Stimulated activated CD4-positive, alpha-beta T cell treated with anti-CD3 and anti-CD28 coated beads, Interleukin-12 subunit alpha, Interleukin-12 subunit beta, amount 100 ng/mL, for 48 hours (primary cell): ENCODE data around the gene HGS.
A peak's percentile ranks its signal among the peaks of the same experiment; 100 is the strongest.

ENCODE experiments used
- DNase-seq, 3 donors: peaks; one replicate each; pipeline ENCODE4 v3.0.0-alpha.2; 2020; ENCODE audit warnings: low read depth in 2 of 3, low spot score in 1 of 3

The HGS gene

GRCh38 chr17:81656118-81656743 lies 27.6 kb upstream of the HGS start, which contains the start of gene PDE6G:
TSS of gene PDE6G (minus strand) at chr17:81656542. CDS start at chr17:81653305, 3,237 bp downstream.
- no peak for DNase-seq

GRCh38 chr17:81656835-81657234 lies 27.0 kb upstream of the HGS start:
- no peak for DNase-seq

- DNase-seq: no peak
Observed at GRCh38 chr17:81659038-81659437, 24.8 kb upstream of the HGS start.

GRCh38 chr17:81660441-81660840 lies 23.4 kb upstream of the HGS start:
- no peak for DNase-seq

GRCh38 chr17:81662002-81662401 lies 21.8 kb upstream of the HGS start:
- no peak for DNase-seq

- no peak for DNase-seq
Observed at GRCh38 chr17:81664051-81664470, 19.8 kb upstream of the HGS start.

GRCh38 chr17:81665205-81666091 lies 18.4 kb upstream of the HGS start:
- DNase-seq: peak; percentile 55 to 60 (median 60)

GRCh38 chr17:81666092-81666341 lies 17.8 kb upstream of the HGS start:
- no peak for DNase-seq

GRCh38 chr17:81666342-81667191 lies 17.2 kb upstream of the HGS start, which contains the start of the genes CCDC137 and OXLD1:
TSS of gene CCDC137 (plus strand) at chr17:81666737. CDS start at chr17:81666767, 30 bp downstream.
TSS of gene OXLD1 (minus strand) at chr17:81666605. CDS start at chr17:81666577, 28 bp downstream.
- peak; percentile 89 to 92 (median 90) for DNase-seq

- no peak for DNase-seq
Observed at GRCh38 chr17:81667754-81668153, 16.1 kb upstream of the HGS start.

GRCh38 chr17:81672504-81672903 lies 11.3 kb upstream of the HGS start:
- no peak for DNase-seq

GRCh38 chr17:81672954-81673353 lies 10.9 kb upstream of the HGS start:
- no peak for DNase-seq

- no peak for DNase-seq
Observed at GRCh38 chr17:81673561-81674258, 10.1 kb upstream of the HGS start.

GRCh38 chr17:81675515-81676221 lies 8.1 kb upstream of the HGS start:
- DNase-seq: peak in 1 of 3 donors; percentile 22

GRCh38 chr17:81676906-81677305 lies 6.9 kb upstream of the HGS start:
- DNase-seq: no peak

- no peak for DNase-seq
Observed at GRCh38 chr17:81680150-81680549, 3.7 kb upstream of the HGS start.

- DNase-seq: no peak
Observed at GRCh38 chr17:81681672-81682071, 2.1 kb upstream of the HGS start.

GRCh38 chr17:81682565-81683207 lies 1.1 kb upstream of the HGS start:
- no peak for DNase-seq

GRCh38 chr17:81683208-81683583 lies 615 bp upstream of the HGS start:
- DNase-seq: no peak

GRCh38 chr17:81684442-81684911 lies 666 bp downstream of the HGS start:
- no peak for DNase-seq
